ENCODE measurements around the gene FBXO42.

The FBXO42 gene

DNA sequence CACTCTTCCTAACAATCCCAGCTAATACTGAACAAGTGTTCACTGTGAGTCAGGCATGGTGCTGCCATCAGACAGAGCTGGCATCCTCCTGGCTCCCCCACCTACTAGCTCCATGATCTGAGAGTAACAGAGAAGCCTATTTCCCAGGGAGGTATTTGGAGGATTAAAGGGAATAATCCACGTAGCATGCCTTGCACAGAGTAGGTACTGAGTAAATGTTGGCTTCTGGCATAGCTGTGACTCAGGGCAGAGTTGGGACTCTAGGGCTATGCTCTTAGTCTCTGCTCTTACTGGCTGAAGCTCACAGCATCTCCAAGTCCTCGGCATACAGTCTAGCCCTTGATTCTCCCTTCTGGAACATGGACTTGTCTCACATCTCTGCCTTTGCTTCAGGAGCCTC is 148.1 kb downstream of the FBXO42 start:
- no CpG with 5 or more reads among the region's 2 CpGs for WGBS (ENCODE audit: extremely low coverage, insufficient coverage, low lambda C conversion rate)
- Histone ChIP-seq H3K79me1 (ENCODE audit: low read length) (peaks cover 2% of the 10 kb centered on the region), H2AK5ac (ENCODE audit: low read length) (no peak overlapping the region), H4K5ac (ENCODE audit: low read length) (no peak overlapping the region), H2BK15ac (replicated peaks; ENCODE audit: low read depth) (no peak overlapping the region), H3K23ac (ENCODE audit: low read length) (no peak overlapping the region), H3K79me2 (ENCODE audit: control insufficient read depth, insufficient read depth, low read length) (peaks cover under 1% of the 10 kb centered on the region), H4K8ac (ENCODE audit: low read depth, low read length) (no peak overlapping the region), H2BK5ac (ENCODE audit: low read length) (no peak overlapping the region), H3K36me3 (ENCODE audit: control insufficient read depth, insufficient read depth, low read length) (peaks cover 10% of the 10 kb centered on the region), H3K9ac (ENCODE audit: low read length) (no peak overlapping the region), H3K27me3 (ENCODE audit: insufficient read depth, low read length, poor library complexity) (no peaks in the 10 kb centered on the region), H3K4me2 (ENCODE audit: low read length) (no peak overlapping the region), H3K4ac (ENCODE audit: low read depth, low read length) (no peak overlapping the region), H3K4me3 (ENCODE audit: low read length) (no peak overlapping the region), H3K56ac (ENCODE audit: low read length) (no peak overlapping the region), H3K4me1 (ENCODE audit: control insufficient read depth, low read depth, low read length) (no peaks in the 10 kb centered on the region), H3K18ac (ENCODE audit: low read length) (no peak overlapping the region), H3K27ac (ENCODE audit: low read depth, low read length) (no peak overlapping the region), H2BK120ac (ENCODE audit: low read depth, low read length) (no peak overlapping the region)
- DNase-seq: no peak

DNA sequence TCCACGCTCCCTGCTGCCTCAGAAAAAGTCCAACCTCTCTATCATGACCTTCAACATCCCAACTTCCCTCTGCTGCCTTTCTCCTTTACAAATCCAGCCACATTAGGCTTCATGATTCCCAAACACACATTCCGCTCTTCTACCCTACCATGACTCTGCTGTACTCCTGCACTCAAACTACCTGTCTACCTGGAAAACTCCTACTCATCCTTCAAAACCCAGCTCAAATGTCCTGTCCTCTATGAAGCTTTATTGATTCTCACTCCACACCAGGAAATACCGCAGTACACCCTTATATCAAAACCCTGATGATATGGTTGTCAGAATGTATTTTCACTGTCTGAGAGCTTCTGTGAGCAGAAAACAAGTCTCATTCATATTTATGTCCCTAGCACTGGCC is 148.7 kb downstream of the FBXO42 start:
- no peaks in the 10 kb centered on the region for H3K79me2 ChIP-seq (ENCODE audit: control insufficient read depth, insufficient read depth, low read length)
- H3K56ac ChIP-seq (ENCODE audit: low read length): no peak overlapping the region

DNA sequence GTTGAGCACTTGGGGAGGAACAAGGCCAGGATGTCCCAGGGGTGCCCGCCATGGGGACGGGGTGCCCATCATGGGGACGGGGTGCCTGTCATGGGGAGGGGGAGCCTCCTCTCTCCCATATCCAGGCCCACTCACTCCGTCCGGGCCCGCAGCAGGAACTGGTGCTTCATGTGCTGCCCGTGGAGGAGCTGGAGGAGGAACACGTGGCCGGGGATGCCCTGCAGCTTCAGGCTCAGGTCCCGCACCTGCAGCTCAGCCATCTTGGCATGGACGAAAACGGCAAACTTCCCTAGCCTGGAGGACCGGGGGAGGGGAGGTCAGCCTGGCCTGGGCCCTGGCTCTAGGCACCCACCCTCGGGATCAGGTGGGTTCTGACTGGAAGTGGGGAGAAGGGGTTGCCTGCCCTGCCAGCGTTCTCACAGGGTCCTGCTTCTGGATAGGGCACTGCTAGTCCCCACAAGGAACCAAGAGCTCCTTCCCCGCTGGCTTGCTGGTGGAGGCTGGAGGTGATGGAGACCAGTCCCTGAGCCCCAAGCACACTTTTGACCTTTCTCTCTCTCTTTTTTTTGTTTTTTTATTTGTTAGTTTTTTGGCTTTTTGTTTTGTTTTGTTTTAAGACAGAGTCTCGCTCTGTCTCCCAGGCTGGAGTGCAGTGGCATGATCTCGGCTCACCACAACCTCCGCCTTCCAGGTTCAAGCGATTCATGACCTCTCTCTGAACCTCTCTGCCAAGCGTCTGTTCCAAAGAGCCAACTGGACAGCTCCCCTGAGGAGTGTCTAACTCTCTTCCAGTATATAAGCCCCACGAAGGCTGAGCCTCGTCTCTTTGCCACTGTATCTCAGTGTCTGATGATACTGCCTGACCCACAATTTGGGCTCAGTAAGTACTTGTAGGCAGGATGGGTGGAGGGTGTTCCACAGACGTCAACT is 149.7 kb downstream of the FBXO42 start:
- Histone ChIP-seq H2BK120ac (ENCODE audit: low read depth, low read length) (no peak overlapping the region), H3K79me1 (ENCODE audit: low read length) (peaks cover 2% of the 10 kb centered on the region), H3K4me3 (ENCODE audit: low read length) (no peak overlapping the region), H4K8ac (ENCODE audit: low read depth, low read length) (no peak overlapping the region), H3K79me2 (ENCODE audit: control insufficient read depth, insufficient read depth, low read length) (no peaks in the 10 kb centered on the region), H3K27me3 (ENCODE audit: insufficient read depth, low read length, poor library complexity) (no peaks in the 10 kb centered on the region), H3K18ac (ENCODE audit: low read length) (no peak overlapping the region), H2BK15ac (replicated peaks; ENCODE audit: low read depth) (no peak overlapping the region), H3K36me3 (ENCODE audit: control insufficient read depth, insufficient read depth, low read length) (peaks cover 12% of the 10 kb centered on the region), H3K56ac (ENCODE audit: low read length) (no peak overlapping the region), H3K27ac (ENCODE audit: low read depth, low read length) (no peak overlapping the region), H2AK5ac (ENCODE audit: low read length) (no peak overlapping the region), H4K5ac (ENCODE audit: low read length) (no peak overlapping the region), H3K4me2 (ENCODE audit: low read length) (no peak overlapping the region), H3K9ac (ENCODE audit: low read length) (no peak overlapping the region), H3K4ac (ENCODE audit: low read depth, low read length) (no peak overlapping the region), H3K23ac (ENCODE audit: low read length) (no peak overlapping the region), H2BK5ac (ENCODE audit: low read length) (no peak overlapping the region), H3K4me1 (ENCODE audit: control insufficient read depth, low read depth, low read length) (no peaks in the 10 kb centered on the region)
- WGBS (ENCODE audit: extremely low coverage, insufficient coverage, low lambda C conversion rate): no CpG with 5 or more reads among the region's 24 CpGs
- no peak for DNase-seq

More for the DNA sequence above, 148.7 kb downstream of the FBXO42 start:
- H2BK15ac ChIP-seq (replicated peaks; ENCODE audit: low read depth): no peak overlapping the region
- no peak overlapping the region for H3K23ac ChIP-seq (ENCODE audit: low read length)
- no peak overlapping the region for H3K4me2 ChIP-seq (ENCODE audit: low read length)
- peaks cover 2% of the 10 kb centered on the region for H3K79me1 ChIP-seq (ENCODE audit: low read length)
- no peak overlapping the region for H3K27ac ChIP-seq (ENCODE audit: low read depth, low read length)
- no peaks in the 10 kb centered on the region for H3K27me3 ChIP-seq (ENCODE audit: insufficient read depth, low read length, poor library complexity)
- no peak overlapping the region for H2BK5ac ChIP-seq (ENCODE audit: low read length)
- no peak overlapping the region for H4K8ac ChIP-seq (ENCODE audit: low read depth, low read length)
- no peaks in the 10 kb centered on the region for H3K4me1 ChIP-seq (ENCODE audit: control insufficient read depth, low read depth, low read length)
- no peak for DNase-seq
- H3K18ac ChIP-seq (ENCODE audit: low read length): no peak overlapping the region
- H3K36me3 ChIP-seq (ENCODE audit: control insufficient read depth, insufficient read depth, low read length): peaks cover 12% of the 10 kb centered on the region
- no peak overlapping the region for H3K4ac ChIP-seq (ENCODE audit: low read depth, low read length)
- no peak overlapping the region for H2BK120ac ChIP-seq (ENCODE audit: low read depth, low read length)
- WGBS (ENCODE audit: extremely low coverage, insufficient coverage, low lambda C conversion rate): no CpG with 5 or more reads among the region's 3 CpGs
- H2AK5ac ChIP-seq (ENCODE audit: low read length): no peak overlapping the region
- H3K4me3 ChIP-seq (ENCODE audit: low read length): no peak overlapping the region
- H4K5ac ChIP-seq (ENCODE audit: low read length): no peak overlapping the region
- H3K9ac ChIP-seq (ENCODE audit: low read length): no peak overlapping the region

DNA sequence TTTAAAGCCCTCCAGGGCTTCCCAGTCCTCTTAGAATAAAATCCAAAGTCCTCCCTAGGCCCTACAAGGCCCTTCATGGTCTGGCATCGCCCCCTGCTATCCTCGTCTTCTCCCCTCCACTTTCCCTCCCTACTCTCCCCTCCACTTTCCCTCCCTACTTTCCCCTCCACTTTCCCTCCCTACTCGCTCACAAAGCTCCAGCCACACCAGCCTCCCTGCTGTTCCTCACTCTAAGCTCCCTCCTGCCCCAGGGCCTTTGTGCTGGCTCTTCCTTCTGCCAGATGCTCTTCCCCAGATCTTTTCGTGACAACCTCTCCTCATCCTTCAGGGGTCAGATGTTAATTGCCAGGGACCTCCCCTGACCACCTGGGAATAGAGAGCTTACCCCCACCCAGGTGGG is 152.6 kb downstream of the FBXO42 start:
- H3K4me2 ChIP-seq (ENCODE audit: low read length): no peak overlapping the region
- no peak overlapping the region for H3K27ac ChIP-seq (ENCODE audit: low read depth, low read length)
- no peak overlapping the region for H2BK15ac ChIP-seq (replicated peaks; ENCODE audit: low read depth)
- H3K9ac ChIP-seq (ENCODE audit: low read length): no peak overlapping the region
- no peak overlapping the region for H3K4me3 ChIP-seq (ENCODE audit: low read length)
- no peaks in the 10 kb centered on the region for H3K27me3 ChIP-seq (ENCODE audit: insufficient read depth, low read length, poor library complexity)
- no peaks in the 10 kb centered on the region for H3K79me2 ChIP-seq (ENCODE audit: control insufficient read depth, insufficient read depth, low read length)
- H3K56ac ChIP-seq (ENCODE audit: low read length): no peak overlapping the region
- no peaks in the 10 kb centered on the region for H3K79me1 ChIP-seq (ENCODE audit: low read length)
- H3K18ac ChIP-seq (ENCODE audit: low read length): no peak overlapping the region
- H4K8ac ChIP-seq (ENCODE audit: low read depth, low read length): no peak overlapping the region
- no peak overlapping the region for H2BK120ac ChIP-seq (ENCODE audit: low read depth, low read length)
- H2BK5ac ChIP-seq (ENCODE audit: low read length): no peak overlapping the region
- no peak for DNase-seq
- H3K4me1 ChIP-seq (ENCODE audit: control insufficient read depth, low read depth, low read length): no peaks in the 10 kb centered on the region
- H4K5ac ChIP-seq (ENCODE audit: low read length): no peak overlapping the region
- WGBS (ENCODE audit: extremely low coverage, insufficient coverage, low lambda C conversion rate): no CpG with 5 or more reads among the region's 4 CpGs
- H3K23ac ChIP-seq (ENCODE audit: low read length): no peak overlapping the region
- H2AK5ac ChIP-seq (ENCODE audit: low read length): no peak overlapping the region
- peaks cover 12% of the 10 kb centered on the region for H3K36me3 ChIP-seq (ENCODE audit: control insufficient read depth, insufficient read depth, low read length)
- H3K4ac ChIP-seq (ENCODE audit: low read depth, low read length): no peak overlapping the region

DNA sequence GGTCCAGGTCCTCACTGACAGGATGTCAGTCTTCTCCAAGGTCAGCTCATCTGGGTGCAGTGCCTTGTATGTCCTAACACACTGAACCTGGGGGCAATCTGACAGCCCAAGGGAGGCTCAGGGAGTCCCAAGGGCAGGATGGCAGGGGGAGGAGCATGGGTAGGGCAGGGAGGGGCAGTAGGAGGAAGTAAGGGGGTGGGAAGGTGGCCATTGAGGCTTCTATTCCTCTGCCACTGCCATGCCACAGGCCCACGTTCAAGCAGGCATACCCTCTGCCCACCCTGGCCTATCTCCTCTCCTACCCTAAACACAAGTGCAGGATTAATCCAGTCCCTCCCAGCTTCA is 153.2 kb downstream of the FBXO42 start:
- no peak overlapping the region for H3K4me3 ChIP-seq (ENCODE audit: low read length)
- no peaks in the 10 kb centered on the region for H3K27me3 ChIP-seq (ENCODE audit: insufficient read depth, low read length, poor library complexity)
- H3K9ac ChIP-seq (ENCODE audit: low read length): no peak overlapping the region
- no peak overlapping the region for H3K18ac ChIP-seq (ENCODE audit: low read length)
- no peak overlapping the region for H2BK15ac ChIP-seq (replicated peaks; ENCODE audit: low read depth)
- WGBS (ENCODE audit: extremely low coverage, insufficient coverage, low lambda C conversion rate): no CpG with 5 or more reads among the region's 1 CpG
- H3K79me1 ChIP-seq (ENCODE audit: low read length): no peaks in the 10 kb centered on the region
- no peak overlapping the region for H4K5ac ChIP-seq (ENCODE audit: low read length)
- no peak overlapping the region for H2BK120ac ChIP-seq (ENCODE audit: low read depth, low read length)
- H3K36me3 ChIP-seq (ENCODE audit: control insufficient read depth, insufficient read depth, low read length): peaks cover 12% of the 10 kb centered on the region
- no peak overlapping the region for H3K23ac ChIP-seq (ENCODE audit: low read length)
- no peaks in the 10 kb centered on the region for H3K4me1 ChIP-seq (ENCODE audit: control insufficient read depth, low read depth, low read length)
- H3K79me2 ChIP-seq (ENCODE audit: control insufficient read depth, insufficient read depth, low read length): no peaks in the 10 kb centered on the region
- no peak for DNase-seq
- H4K8ac ChIP-seq (ENCODE audit: low read depth, low read length): no peak overlapping the region
- H3K27ac ChIP-seq (ENCODE audit: low read depth, low read length): no peak overlapping the region
- no peak overlapping the region for H3K56ac ChIP-seq (ENCODE audit: low read length)
- H2AK5ac ChIP-seq (ENCODE audit: low read length): no peak overlapping the region
- no peak overlapping the region for H2BK5ac ChIP-seq (ENCODE audit: low read length)
- H3K4ac ChIP-seq (ENCODE audit: low read depth, low read length): no peak overlapping the region
- H3K4me2 ChIP-seq (ENCODE audit: low read length): no peak overlapping the region

Data from mesendoderm (in vitro differentiated cells).